GM19023 (cell line): Measurements from ENCODE around the gene DNMBP.
"Not testable (repeated sequence)": the region's sequence is repeated elsewhere in the genome, so short reads cannot be mapped to it uniquely, and the experiment has no call there.

Experiments
- ATAC-seq: cut with Tn5 transposase; IDR thresholded peaks from one replicate; pipeline ENCODE4 v1.9.1; 2021; ENCODE audit warnings: mild to moderate bottlenecking, moderate library complexity; ENCODE audit not compliant: unreplicated experiment

DNMBP gene

DNA sequence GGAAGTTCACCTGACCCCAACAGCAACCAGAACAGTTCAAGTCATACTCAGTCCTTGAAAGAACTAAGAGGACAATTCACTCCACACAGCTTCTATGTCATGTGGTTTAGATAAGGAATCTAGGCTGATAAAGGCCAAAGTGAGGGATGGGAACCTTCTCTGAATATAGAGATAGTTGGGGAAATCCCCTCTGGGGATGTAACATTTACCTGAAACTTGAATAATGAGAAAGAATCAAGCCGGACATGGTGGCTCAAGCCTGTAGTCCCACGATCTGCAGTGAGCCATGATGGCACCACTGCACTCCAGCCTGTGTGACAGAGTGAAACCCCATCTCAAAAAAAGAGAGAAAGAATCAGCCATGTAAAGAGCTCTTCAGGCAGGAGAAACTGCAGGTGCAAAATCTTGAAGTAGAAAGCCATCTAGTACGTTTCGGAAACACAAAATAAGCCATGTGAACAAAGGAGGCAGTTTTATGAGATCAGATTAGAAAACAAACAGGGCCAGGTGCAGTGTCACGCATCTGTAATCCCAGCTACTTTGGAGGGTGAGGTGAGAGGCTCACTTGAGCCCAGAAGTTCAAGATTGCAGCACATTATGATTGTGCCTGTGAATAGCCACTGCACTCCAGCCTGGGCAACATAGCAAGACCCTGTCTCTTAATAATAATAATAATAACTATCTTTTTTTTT is 4.5 kb upstream of the DNMBP start:
- ATAC-seq = peak; percentile 69

DNA sequence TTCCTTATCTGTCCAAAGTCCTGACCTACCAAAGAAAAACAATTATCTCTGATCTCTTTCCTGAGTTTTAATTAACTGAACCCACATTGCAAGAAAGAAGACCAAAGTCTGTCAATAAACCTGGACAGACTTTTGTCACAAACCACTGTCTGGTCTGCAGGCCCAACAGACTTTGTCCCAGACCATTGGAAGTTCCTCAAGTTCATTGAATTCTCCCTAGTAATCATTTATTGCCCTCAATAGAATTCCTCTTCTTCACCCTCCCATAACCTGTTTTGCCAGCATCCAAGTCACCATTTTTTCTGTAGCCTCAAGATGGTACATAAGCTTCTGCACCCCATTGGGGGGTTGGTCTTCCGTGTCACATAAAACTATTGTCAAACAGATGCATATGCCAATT is 3.9 kb upstream of the DNMBP start:
- no peak for ATAC-seq

DNA sequence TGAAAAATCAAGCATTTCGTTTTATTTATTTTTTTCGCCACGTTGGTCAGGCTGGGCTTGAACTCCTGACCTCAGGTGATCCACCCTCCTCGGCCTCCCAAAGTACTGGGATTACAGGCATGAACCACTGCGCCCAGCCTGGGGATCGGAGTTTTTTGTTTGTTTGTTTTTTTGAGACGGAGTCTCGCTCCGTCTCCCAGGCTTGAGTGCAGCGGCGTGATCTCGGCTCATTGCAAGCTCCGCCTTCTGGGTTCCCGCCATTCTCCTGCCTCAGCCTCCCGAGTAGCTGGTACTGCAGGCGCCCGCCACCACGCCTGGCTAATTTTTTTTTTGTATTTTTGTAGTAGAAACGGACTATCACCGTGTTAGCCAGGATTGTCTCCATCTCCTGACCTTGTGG is 2.2 kb upstream of the DNMBP start:
- not testable (repeated sequence) for ATAC-seq

DNA sequence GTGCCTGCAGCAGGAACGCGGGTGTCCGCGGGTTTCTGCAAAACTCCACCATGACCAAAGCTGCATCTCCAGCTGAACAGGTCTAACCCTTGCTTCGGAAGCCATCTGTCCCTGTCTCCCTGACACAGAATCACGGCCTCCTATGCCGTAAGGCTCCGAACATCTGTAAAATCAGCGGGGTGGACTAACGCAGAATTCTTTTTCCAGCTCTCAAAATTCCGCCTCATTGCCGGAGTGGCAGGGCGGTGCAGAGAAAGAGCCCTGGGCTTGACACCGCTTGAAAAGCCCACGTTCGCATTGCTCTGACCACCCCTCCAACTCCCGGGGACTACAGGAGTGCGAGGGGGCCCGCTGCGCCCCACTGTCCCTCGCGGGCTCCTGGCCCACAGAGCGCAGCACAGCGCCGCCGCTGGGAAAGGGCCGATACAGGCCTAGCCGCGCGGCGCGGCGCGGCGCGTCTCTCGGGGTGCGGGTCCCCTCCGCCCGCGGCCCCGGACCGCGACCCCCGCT is 409 bp downstream of the DNMBP start:
- ATAC-seq = peak; percentile 53

DNA sequence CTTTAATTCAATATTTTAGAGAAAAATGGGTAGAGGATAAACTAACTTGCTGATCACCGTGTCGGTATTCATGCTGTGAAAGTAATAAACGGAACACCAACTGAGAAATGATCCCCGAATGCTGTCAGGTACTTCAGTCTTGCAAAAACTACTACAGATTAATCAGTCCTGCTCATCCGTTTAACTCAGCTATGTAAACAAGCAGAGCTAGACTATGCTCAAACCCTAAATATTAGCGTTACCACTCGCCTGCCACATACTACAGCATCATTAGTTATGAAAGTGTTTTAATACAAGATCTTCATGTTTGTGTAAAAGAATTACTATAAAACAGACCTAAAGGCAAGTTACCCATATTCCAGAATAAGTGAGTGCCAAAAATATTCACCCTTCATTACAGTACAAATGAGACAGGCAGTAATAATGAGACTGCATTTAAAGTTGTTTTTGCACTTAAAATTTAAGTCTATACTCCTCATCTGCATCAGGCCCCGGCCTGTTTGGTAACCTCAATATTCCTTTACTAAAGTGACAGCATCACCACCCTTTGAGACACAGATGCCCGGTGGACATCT is 952 bp downstream of the DNMBP start:
- no peak for ATAC-seq

DNA sequence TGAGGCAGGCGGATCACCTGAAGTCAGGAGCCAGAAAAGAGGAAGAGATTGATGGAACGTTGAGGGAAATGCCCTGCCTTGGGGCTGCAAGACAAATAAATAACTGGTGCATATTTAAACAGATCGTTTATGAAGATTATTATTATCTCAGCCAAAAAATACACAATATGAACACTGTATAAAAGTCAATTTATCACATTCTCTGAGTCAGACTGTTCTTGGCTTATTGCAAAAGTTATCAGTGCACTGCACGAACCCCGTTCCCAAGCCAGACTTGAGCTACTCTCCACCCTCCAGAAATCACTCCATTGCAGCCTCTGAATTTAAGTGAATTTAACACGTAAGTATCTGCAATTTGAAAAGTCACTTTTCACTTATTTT is 1.6 kb downstream of the DNMBP start:
- no peak for ATAC-seq

DNA sequence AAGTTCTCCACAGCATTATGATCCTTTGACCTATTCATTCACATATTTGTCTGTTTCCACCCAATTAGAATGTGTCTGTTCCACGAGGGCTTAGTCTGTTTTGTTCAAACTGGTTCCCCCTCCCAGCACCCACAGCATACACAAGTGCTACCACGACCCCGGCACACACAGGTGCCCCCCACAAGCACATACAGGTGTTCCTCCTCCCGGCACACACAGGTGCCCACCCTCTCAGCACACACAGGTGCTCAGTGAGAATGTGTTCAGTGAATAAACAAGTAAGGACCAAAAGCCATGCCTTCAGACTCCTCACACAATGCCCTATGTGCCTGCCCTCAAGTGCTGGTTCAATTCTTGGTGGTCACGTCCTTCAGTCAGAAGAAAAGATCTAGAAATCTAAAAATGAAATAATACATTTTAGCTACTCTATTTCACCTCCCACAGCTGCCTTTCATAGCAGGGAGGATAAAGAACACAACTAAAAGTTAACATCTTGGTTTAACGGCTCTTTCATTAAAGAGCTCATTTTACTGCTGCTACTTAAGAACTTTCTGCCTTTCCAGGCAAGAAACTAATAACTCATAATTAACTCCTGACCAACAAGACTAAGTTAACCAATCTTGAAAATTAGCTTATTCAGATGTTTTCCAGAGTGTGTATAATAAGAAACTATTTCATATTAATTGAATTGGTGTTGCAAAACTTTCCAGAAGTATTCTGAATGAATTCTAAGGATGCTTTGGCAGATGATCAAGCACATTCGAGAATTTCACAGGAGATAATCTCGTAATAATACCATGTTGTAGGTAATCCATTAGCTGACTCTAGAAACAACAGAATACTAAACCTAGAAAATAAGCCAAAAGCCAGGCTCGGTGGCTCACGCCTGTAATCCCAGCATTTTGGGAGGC is 2.3 kb downstream of the DNMBP start:
- ATAC-seq = no peak

DNA sequence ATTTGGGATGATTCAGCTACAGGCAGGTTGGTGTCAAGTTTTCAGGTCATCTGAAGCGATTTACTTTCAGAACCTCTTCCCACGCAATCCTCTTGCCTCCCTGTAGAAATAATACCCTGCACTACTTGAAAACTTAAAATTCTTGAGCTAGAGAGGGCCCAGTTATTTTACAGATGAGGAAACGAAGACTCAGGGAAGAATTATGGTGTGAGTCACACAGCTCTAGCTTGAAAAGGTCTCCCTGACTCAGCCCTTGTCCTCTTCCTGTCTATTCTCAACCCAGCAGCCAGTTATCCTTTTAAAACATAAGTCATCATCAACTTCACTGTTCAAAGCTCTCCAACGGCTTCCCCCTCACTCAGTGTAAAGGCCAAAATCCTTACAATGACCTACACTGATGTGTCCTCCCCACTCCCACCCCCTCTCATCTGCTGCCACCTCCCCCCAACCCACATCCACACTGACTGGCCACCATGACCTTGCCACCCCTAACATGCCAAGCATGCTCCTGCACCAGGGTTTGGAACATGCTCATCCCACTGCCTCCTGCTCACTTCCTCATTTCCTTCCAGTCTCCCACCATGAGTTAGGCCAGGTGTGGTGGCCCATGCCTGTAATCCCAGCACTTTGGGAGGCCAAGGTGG is 3.4 kb downstream of the DNMBP start:
- no peak for ATAC-seq

DNA sequence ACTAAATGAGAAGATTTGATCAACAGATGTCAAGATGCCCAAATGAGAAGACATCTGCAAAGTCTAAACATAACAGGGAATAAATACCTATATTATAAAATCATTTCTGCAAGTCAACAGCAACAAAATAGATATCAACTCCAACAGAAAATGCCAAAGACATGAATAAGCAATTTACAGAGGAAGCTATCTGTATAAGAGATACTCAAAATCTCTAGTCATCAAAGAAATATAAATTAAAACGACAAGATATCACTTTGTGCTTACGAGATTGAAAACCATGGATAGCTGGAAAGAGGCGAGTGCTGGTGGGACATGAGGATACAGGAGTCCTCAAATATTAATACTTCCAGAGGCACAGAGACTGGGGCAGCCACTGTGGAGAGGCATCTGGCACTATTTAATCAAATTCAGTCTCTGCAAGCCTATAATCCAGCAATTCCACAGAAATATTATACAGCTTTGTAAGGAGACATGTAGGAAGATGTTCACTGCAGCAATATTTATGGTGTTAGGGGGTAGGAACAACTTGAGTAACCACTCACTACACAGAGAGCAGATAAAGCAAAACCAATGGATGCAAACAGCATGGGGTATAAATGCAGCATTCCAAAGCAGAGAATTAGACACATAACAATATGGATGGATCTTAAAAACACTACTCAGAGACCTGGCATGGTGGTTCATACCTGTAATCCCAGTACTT is 4.8 kb downstream of the DNMBP start:
- no peak for ATAC-seq

DNA sequence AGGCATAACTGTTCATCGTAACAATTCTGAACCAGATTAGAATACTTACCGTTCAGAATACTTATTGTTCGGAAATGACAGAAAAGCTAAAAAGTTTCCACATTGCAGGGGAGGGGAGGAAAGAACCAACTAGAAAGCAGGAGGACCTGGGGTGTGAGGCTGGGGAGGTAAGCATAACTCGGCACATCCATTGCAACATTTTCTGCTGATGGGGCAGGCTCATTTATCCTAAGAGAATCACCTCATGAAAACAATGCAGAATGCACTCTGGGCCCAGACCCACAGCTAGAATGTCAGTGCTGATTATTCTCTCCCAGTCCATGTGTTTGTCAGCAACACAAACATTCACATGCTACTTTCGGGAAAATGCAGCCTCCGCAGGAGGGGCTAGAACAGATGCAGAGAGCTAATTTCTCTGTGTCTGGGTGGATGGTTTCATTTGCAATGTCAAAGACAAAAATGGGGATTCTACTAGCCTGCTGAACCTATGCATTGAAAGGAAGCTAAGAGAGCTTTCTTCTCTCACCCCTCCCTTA is 9.6 kb downstream of the DNMBP start:
- ATAC-seq = no peak

DNA sequence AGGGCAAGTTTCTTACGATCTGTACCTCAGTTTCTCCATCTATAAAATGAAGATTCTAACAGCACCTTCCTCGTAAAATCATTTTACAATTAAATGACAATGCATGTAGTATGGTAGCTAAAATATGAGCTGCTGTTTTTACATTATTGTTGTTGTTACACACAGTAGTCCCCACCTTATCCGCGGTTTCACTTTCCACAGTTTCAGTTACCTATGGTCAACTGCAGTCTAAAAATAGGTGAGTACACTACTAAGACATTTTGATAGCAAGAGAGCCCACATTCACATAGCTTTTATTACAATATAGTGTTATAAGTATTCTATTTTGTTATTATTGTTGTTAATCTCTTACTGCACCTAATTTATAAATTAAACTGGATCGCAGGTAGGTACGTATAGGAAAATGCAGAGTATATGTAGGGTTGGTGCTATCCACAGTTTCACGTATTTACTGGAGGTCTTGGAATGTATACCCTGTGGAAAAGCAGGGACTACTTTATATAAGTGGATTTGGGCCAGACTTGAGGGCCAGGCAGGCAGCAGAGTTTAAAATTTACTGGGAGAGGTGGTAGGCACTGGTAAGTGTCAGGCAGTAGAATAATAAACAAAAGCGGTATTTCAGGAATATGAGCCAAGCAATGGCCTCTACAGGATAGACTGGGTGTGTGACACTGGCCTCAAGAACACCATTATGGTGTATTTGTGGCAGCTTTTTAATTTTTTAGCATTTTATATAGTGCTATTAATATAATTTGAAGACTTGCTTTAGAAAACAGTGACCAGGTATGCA is 10.2 kb downstream of the DNMBP start:
- no peak for ATAC-seq

DNA sequence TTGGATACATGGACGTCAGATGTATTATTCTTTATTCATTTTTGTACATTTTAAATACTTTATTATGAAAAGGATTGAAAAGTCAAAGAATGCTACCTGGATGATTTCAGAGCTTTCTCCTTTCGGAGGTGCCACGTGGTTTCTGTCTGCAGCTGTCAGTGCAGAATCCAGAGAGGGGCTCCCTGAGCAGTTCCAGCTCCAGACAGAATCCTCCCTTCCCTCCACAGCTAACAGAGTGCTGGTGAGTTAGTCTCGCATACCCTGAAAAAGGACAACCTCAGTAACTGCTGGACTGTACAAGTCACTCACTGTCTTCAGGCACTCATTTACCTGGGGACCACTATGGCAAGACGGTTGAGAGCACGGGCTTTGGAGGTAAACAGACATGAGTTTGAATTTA is 10.9 kb downstream of the DNMBP start:
- ATAC-seq = no peak

DNA sequence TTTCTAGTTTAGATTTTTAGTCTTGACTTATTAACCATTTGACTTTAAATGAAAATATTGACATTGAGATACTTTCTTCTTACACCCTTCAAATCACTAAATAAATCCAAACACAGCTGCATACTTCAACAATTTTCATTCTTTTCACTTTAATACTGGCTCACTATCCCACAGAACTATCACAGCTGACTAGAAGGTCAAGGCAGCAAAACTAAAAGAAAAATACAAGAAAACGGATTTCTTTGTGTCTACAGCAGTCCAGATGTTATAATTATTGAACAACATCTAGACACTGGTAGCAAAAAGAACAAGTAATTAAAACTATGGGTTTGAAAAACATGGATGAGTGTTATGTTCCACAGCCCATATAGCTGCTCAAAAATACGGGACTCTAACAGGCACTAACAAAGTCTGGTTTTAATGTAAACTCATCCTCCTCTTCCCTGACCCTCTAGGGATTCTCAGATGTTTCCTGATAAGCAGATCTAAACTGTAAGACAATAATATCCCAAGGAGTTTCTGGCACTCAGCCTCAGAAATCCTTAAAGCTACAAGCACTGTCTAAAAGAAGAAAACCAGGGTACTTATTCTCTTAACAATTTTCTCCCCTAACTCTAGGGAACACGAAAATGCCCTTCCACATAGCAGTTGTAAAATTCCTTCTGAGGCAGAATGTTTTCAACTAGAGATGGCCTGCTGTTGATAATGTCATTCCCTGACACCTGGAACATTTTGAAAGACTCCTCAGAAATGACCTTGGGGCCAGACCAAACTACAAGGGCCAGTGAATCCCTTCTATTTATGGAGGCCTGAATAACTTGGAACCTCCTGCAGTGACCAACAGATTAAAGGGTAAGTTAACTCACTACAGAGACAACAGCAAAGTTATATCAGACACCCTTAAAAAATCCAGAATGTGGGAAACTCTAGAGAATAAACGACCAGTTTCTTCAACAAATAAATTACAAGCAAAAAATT is 12.8 kb downstream of the DNMBP start:
- ATAC-seq = no peak

DNA sequence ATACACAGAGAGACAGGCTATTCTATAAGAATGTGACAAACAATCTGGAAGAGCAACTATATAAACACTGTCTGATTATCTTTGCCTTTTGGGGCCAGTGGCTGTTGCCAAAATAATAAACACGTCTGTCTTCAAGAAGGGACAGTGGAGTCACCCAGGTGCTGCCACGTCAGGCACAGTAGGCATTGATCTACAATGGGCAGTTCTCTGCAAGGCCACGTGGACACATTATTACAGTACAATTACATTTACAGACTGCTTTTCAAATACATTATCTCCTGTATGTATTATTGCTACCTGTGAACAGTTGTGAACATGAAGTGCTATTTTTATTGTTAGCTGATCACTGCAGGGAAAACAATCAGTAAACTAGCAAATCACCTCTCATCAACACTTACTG is 14.0 kb downstream of the DNMBP start:
- ATAC-seq = no peak

DNA sequence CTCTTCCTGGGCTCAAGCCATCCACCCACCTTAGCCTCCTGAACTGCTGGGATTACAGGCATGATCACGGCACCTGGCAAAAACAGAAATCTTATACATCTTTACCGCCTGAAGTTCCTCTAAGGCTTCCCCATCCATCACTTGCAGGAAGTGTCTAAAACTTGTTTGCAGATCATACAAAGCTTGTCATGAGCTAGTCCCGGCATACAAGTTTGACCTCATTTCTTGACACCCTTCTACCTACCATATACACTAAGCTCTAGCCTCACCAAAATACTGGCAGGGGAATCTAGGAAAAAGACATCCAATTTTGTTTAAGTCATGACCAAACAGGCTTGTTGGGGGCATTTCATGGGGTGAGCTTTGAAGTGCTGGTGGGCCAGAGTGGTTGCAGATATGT is 14.5 kb downstream of the DNMBP start:
- no peak for ATAC-seq

DNA sequence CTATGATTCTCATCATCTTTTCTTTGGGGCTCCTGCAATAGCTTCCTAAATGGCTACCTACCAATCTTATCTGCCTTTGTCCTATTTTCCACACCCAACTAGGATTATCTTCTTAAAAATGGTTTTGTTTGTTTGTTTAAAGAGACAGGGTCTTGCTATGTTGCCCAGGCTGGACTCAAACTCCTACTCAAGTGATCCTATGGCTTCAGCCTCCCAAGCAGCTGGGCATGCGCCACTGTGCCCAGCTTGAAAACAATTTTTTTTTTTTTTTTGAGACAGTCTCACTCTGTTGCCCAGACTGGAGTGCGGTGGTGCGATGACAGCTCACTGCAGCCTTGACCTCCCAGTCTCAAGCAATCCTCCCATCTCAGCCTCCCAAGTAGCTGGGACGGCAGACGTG is 14.9 kb downstream of the DNMBP start:
- ATAC-seq = no peak

DNA sequence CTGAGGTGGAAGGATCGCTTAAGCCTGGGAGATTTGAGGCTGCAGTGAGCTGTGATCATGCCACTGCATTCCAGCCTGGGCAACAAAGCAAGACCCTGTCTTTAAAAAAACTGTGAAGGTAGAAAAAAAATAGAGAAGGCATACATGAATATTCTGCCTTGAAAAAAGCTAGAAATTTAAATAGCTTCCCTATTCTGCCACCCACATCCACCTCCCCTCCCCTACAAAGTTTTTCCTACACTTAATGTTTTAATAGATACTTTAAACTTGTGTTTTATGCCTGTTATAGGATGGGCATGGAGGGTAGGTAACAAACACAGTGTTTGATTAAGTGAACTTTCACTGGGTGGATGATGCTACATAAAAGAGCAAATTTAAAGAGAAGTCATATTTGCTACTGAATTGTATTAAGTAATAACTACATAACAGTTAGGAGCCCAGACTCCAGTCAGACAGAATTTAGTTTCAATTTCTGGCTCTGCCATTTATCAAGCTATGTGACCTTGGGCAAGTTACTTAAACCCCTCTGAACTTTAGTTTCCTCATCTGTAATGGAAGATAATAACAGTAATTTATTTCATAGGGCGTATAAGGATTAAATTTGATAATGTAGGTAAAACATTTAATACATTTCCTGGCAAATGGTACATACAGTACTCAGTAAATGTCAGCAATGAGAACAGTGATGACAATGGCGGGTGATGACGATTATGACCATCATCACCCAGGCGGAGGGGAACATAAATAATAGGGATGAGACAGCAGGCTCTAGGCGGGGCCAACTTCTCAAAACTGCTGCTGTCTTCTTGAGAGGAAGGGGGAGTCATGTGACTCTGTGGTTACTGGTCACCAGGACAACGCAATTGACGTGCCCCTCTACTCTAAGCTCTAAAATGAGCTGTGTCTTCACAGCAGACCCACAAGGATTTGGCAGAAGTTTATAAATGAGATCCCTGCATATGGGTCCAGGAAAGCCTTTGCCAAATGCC is 15.8 kb downstream of the DNMBP start:
- ATAC-seq = peak; percentile 77
